ENCODE results near the gene TMEM256. TPM values are rescaled to one million over a fixed set of nuclear protein-coding genes. Genes with fewer than 3 reads are reported as not detected.
"Not testable (repeated sequence)": the region's sequence is repeated elsewhere in the genome, so short reads cannot be mapped to it uniquely, and the experiment has no call there.

Gene TMEM256
- total RNA-seq, 3 donors from 2014 or later (not counting 1 experiment from before 2014, with no cell fraction given): 31.8 to 35.9 (median 34.2) TPM

GRCh38 chr17:7379134-7379533, 24.8 kb downstream of the TMEM256 start:
- ATAC-seq (no peak), DNase-seq (no peak)
- Mint-ChIP-seq H3K9me3 (no peaks in the 10 kb centered on the region), H3K4me3 (no peak overlapping the region), H3K27me3 (ENCODE audit: low read depth in 2 of 2) (peaks cover 30 to 48% of the 10 kb centered on the region in 2 donors), H3K27ac (no peak overlapping the region), H3K4me1 (peaks cover 0 to 11% of the 10 kb centered on the region in 2 donors), H3K36me3 (peaks cover 10% of the 10 kb centered on the region)
- no peaks in the 10 kb centered on the region for H3K36me3 ChIP-seq (ENCODE audit: control insufficient read depth, insufficient read depth, low read length)
- no peak for TF ChIP-seq CTCF (IDR thresholded peaks at IDR 0.05)
- no peak overlapping the region for H3K27ac ChIP-seq (ENCODE audit: low read length)
- H3K9me3 ChIP-seq (ENCODE audit: control insufficient read depth, insufficient read depth, low read length): no peaks in the 10 kb centered on the region
- H3K4me1 ChIP-seq (ENCODE audit: control insufficient read depth, insufficient read depth, low read length): peaks cover 15% of the 10 kb centered on the region
- no peak overlapping the region for H3K4me3 ChIP-seq (ENCODE audit: low read length)
- H3K27me3 ChIP-seq (ENCODE audit: control insufficient read depth, insufficient read depth, low read length): peaks cover 27% of the 10 kb centered on the region
- WGBS (ENCODE audit: insufficient coverage): 100% methylated on average over 2 of the region's 3 CpGs
- intact Hi-C loops (cut with micrococcal nuclease): no loop called here

GRCh38 chr17:7374353-7374752, 29.5 kb downstream of the TMEM256 start:
- Mint-ChIP-seq H3K4me1 (no peaks in the 10 kb centered on the region), H3K9me3 (no peaks in the 10 kb centered on the region), H3K27ac (no peak overlapping the region), H3K4me3 (no peak overlapping the region), H3K27me3 (ENCODE audit: low read depth in 2 of 2) (peaks cover 6 to 17% of the 10 kb centered on the region in 2 donors), H3K36me3 (peaks cover 6% of the 10 kb centered on the region)
- no peak overlapping the region for H3K27ac ChIP-seq (ENCODE audit: low read length)
- ATAC-seq (no peak), DNase-seq (no peak)
- H3K9me3 ChIP-seq (ENCODE audit: control insufficient read depth, insufficient read depth, low read length): no peaks in the 10 kb centered on the region
- 83% methylated on average over 2 of the region's 2 CpGs for WGBS (ENCODE audit: insufficient coverage)
- TF ChIP-seq CTCF (IDR thresholded peaks at IDR 0.05): no peak
- H3K36me3 ChIP-seq (ENCODE audit: control insufficient read depth, insufficient read depth, low read length): no peaks in the 10 kb centered on the region
- no peaks in the 10 kb centered on the region for H3K27me3 ChIP-seq (ENCODE audit: control insufficient read depth, insufficient read depth, low read length)
- no peaks in the 10 kb centered on the region for H3K4me1 ChIP-seq (ENCODE audit: control insufficient read depth, insufficient read depth, low read length)
- H3K4me3 ChIP-seq (ENCODE audit: low read length): no peak overlapping the region
- intact Hi-C loops (cut with micrococcal nuclease): no loop called here

GRCh38 chr17:7370853-7371252, 33.0 kb downstream of the TMEM256 start:
- H3K4me3 Mint-ChIP-seq: no peak overlapping the region
- Histone ChIP-seq H3K4me1 (ENCODE audit: control insufficient read depth, insufficient read depth, low read length) (no peaks in the 10 kb centered on the region), H3K9me3 (ENCODE audit: control insufficient read depth, insufficient read depth, low read length) (no peaks in the 10 kb centered on the region), H3K27me3 (ENCODE audit: control insufficient read depth, insufficient read depth, low read length) (no peaks in the 10 kb centered on the region), H3K27ac (ENCODE audit: low read length) (no peak overlapping the region), H3K4me3 (ENCODE audit: low read length) (no peak overlapping the region), H3K36me3 (ENCODE audit: control insufficient read depth, insufficient read depth, low read length) (no peaks in the 10 kb centered on the region)
- H3K27me3 Mint-ChIP-seq (ENCODE audit: low read depth in 2 of 2): no peaks in the 10 kb centered on the region
- no peaks in the 10 kb centered on the region for H3K36me3 Mint-ChIP-seq
- no peak for ATAC-seq
- WGBS (ENCODE audit: insufficient coverage): 88% methylated on average over 3 of the region's 4 CpGs
- intact Hi-C loops (cut with micrococcal nuclease): no loop called here
- TF ChIP-seq CTCF (IDR thresholded peaks at IDR 0.05): no peak
- no peak for DNase-seq
- no peak overlapping the region for H3K27ac Mint-ChIP-seq
- H3K4me1 Mint-ChIP-seq: no peaks in the 10 kb centered on the region
- no peaks in the 10 kb centered on the region for H3K9me3 Mint-ChIP-seq

GRCh38 chr17:7369825-7370224, 34.1 kb downstream of the TMEM256 start:
- Histone ChIP-seq H3K36me3 (ENCODE audit: control insufficient read depth, insufficient read depth, low read length) (no peaks in the 10 kb centered on the region), H3K4me3 (ENCODE audit: low read length) (no peak overlapping the region), H3K27ac (ENCODE audit: low read length) (no peak overlapping the region), H3K4me1 (ENCODE audit: control insufficient read depth, insufficient read depth, low read length) (no peaks in the 10 kb centered on the region), H3K27me3 (ENCODE audit: control insufficient read depth, insufficient read depth, low read length) (no peaks in the 10 kb centered on the region), H3K9me3 (ENCODE audit: control insufficient read depth, insufficient read depth, low read length) (no peaks in the 10 kb centered on the region)
- no peak overlapping the region for H3K4me3 Mint-ChIP-seq
- H3K27ac Mint-ChIP-seq: no peak overlapping the region
- no peaks in the 10 kb centered on the region for H3K27me3 Mint-ChIP-seq (ENCODE audit: low read depth in 2 of 2)
- WGBS (ENCODE audit: insufficient coverage): 93% methylated on average over 5 of the region's 5 CpGs
- peaks cover 0 to 3% of the 10 kb centered on the region in 2 donors for H3K4me1 Mint-ChIP-seq
- H3K9me3 Mint-ChIP-seq: no peaks in the 10 kb centered on the region
- DNase-seq (no peak), ATAC-seq (no peak)
- no peak for TF ChIP-seq CTCF (IDR thresholded peaks at IDR 0.05)
- intact Hi-C loops (cut with micrococcal nuclease): no loop called here
- H3K36me3 Mint-ChIP-seq: no peaks in the 10 kb centered on the region

- ATAC-seq; H3K4me1 ChIP-seq (ENCODE audit: control insufficient read depth, insufficient read depth, low read length); H3K9me3 ChIP-seq (ENCODE audit: control insufficient read depth, insufficient read depth, low read length); H3K36me3 Mint-ChIP-seq; H3K36me3 ChIP-seq (ENCODE audit: control insufficient read depth, insufficient read depth, low read length); DNase-seq; H3K27me3 Mint-ChIP-seq (ENCODE audit: low read depth in 2 of 2); H3K9me3 Mint-ChIP-seq; H3K4me3 Mint-ChIP-seq; H3K27ac Mint-ChIP-seq; H3K4me1 Mint-ChIP-seq; H3K27ac ChIP-seq (ENCODE audit: low read length); H3K4me3 ChIP-seq (ENCODE audit: low read length); H3K27me3 ChIP-seq (ENCODE audit: control insufficient read depth, insufficient read depth, low read length); intact Hi-C loops (cut with micrococcal nuclease): not testable (repeated sequence)
- 87% methylated on average over 5 of the region's 5 CpGs for WGBS (ENCODE audit: insufficient coverage)
Observed at GRCh38 chr17:7368599-7368994, 35.3 kb downstream of the TMEM256 start.

Measured in natural killer cell (primary cell).